AG08396 (cell line): ENCODE measurements around the gene NOP14.

Source experiments
- DNase-seq: peaks from one replicate; pipeline ENCODE4 v3.0.0; 2012; ENCODE audit warnings: low spot score, mixed read lengths

Gene NOP14

DNA sequence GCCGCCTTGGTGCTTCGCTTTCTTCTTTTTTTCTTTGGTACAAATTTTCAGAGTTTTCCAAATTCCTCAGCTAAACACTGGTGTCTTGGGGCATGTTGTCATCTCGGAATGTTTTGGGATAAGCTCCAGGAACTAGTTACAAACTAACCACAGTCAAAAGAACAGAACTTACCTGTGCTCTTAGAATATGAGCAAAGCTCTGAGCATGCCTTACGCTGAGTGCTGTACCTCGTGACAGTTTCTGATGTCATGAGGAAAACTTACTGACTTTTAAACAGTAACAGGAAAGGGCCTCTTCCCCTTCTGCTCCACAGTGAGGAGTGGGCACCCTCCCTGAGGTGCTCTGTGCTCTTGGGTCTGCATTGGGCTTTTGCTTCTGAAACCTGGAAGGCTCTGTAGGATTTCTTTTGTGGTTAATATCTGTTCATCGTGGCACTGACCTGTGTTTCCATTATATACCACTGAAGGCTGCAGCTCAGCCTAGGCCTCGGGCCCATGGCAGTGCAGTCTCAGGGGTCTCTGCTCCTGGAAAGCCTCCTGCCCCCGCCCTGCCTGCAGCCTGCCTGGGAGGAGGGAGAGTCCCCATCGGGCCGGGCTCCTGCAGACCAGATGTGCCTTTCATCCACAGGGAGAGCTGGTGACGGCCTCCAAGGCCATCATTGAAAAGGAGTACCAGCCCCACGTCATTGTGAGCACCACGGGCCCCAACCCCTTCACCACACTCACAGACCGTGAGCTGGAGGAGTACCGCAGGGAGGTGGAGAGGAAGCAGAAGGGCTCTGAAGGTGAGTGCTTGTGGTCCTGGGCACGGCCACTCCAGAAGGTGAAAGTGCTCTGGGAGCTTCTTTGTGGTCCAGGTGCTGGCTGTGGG lies 48.7 kb downstream of the NOP14 start:
- DNase-seq = no peak

DNA sequence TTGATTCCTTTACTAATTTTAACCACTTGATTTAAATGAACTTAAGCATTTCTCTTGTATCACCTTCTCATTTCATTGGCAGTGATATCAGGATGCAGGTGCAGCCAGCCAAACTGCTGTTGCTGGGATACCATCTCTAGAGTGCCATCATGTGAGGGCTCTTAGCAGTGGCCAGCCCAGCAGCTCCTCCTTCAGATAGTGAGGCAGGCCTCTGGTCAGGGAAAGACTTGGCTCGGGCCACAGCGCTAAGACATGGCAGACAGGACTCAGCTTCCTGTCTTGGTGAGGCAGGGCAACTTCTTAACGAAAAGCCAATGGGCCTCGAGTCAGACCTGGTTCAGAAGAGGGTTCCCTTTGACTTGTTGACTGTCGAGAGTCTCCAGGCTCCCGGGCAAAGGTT lies 50.0 kb downstream of the NOP14 start:
- DNase-seq = no peak

DNA sequence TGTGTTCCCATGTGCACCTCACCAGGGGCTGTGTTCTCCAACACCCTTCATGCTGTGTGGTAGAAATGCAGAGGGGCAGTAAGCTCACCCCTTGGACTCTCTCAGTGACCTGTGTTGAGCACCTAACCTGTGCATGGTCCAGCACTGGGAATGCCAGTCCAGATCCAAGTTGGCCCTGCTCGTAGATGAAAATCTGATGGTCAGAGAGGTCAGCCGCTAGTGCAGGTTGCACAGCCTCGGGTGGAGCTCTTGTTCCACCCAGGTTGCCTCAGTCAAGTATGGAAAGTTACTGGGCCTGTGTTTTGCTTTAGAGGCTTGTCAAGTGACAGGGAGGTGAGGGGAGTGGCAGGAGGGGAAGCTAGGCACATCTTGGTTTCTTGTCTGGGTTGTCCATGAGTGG lies 51.3 kb downstream of the NOP14 start:
- DNase-seq = no peak

DNA sequence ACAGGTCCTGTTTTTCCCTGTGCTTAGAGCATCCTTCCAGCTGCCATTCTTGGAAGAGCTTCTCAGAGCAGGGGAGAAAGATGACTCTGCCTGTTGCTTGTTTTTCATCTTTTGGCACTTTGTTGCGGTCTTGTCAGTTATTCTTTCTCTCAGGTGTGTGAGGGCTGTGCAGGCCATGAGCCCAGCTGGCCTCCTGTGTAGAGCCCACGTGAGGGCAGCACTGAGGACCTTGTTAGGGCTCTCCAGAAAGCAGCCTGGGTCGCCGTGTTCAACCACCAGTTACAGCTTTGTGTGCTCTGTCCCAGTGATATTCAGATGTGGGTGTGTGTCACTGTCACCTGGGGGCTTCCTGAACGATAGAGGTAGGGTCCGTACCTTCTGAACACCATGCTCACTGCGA lies 52.8 kb downstream of the NOP14 start:
- DNase-seq = no peak

DNA sequence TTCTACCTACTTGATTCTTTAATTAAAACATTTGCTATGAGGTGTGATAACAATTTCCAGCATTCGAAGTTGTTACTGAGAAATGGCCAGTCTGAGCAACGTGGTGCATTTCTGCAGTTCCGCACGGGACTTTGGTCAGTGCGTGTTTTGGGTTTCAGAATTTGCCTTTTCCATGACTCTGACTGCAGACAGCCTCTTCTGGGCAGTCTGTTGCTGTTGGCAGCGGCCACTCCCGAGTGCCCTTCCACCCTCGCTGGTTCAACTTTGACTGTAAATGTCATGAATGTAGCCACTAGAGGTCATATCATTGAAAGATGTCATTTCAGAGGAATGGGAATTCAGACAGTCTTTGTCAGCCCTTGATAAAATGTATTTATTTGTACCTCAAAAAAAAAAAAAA lies 53.6 kb downstream of the NOP14 start:
- no peak for DNase-seq

DNA sequence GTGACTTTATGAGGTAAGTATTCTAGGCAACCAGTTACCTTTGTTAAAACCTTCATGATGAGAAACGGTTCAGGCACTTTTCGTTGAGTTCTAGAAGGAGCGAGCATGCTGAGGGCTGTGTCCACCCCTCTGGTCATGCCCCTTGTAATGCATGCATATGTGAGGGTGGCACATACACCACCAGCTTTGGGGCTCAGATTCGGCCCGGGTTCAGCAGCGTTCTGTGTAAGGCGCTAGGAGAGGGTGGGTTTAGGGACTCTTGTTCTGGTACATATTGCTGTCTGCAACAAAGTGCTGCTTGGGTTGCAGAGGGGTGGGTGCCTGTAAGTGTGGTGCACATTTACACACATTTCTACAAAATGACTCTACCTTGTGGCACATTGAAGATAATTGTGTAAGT lies 54.5 kb downstream of the NOP14 start:
- DNase-seq = no peak

DNA sequence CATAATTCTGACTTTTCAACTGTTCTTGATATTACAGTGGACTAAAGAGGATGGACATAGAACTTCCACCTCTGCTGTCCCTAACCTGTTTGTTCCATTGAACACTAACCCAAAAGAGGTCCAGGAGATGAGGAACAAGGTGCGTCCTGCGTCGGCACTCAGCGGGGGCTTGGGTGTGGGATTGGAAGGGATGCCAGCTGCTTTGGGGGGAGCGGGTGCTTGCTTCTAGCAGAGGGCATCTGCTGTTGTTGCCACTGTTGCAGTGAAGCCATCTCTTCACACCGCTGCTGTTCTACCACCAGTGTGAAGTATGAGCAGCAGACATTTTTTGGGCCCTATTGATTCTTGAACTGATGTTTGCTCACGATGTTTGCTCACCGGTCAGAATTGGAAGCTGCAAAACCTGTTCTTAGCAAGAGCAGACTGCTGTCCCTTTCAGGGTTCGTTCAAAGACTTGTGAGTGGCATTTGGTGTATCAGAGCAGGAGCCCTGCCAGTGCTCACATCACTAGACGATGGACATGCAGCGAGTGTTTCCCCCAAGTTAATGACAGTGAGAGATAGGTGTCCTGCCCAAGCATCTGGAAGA lies 55.4 kb downstream of the NOP14 start:
- DNase-seq = no peak

DNA sequence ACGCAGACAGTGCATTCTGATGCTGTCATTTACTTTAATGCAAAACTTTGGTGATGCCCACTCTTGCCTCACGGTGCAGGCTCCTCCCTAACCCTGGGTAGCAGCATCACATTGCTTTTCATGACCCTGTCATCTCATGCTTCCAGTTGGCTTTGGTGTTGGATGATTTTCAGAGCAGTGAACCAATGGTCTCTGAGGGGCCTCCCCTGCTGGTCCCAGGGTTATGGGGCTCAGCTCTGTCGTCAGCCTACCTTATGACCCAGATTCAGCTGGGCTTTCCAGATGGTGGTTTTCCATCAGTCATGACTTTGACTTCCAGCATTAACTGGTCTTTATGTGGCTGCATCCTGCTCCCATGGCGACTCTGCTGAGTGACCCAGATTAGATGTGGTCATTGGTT lies 56.0 kb downstream of the NOP14 start:
- no peak for DNase-seq

DNA sequence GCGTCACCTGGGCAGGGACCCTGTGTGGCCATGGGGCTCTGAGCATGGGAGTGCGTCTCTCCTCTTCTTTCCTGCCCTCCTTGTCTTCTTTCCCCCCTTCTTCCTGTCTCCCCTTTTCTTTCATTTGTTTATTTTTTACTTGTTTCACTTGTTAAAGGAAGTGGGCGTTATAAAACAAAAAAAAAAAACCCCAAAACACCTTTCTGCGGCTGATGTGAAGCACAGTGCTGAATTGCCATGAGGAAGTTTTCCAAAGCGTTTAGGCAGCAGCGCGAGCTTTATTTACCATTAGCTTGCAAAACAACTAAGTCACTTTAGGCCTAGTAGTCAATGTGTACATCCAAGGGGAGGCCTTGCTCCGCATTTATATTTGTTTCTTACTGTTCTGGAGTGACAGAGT lies 57.0 kb downstream of the NOP14 start:
- no peak for DNase-seq

DNA sequence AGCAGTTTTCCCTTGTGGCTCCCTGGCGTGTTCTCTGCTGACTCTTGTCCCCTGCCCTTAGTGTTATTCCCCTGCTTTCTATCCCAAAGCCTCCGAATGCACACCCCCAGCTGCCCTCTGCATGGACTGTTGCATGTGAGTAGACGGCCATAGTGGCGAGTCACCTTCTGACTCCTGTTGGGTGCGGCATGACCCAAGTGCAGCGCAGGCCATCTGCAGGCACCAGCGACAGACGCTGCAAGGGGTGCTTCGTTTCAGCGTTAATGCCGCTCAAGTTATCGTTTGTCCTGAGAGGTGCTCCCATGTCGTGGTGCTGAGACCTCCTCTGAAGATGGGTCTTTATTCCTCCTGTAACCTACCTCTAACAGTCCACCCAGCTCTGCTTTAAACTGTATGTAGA lies 57.7 kb downstream of the NOP14 start:
- DNase-seq = no peak

DNA sequence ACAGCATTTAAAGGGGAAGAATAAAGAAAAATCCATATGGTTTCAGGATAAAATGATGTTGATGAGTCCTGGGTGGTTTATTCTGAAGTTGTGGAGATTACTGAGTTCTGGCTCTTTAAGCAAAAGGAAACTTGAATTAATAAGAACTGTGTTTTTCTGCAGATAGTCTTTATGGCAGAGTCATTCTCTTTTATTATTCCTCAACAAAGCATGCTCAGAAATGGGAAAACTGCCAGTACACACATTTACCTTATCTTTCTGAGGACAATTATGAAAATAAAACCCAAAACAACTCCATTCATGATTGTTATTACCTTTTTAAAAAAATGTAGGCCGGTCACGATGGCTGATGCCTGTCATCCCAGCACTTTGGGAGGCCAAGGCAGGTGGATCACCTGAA lies 61.1 kb downstream of the NOP14 start:
- no peak for DNase-seq

DNA sequence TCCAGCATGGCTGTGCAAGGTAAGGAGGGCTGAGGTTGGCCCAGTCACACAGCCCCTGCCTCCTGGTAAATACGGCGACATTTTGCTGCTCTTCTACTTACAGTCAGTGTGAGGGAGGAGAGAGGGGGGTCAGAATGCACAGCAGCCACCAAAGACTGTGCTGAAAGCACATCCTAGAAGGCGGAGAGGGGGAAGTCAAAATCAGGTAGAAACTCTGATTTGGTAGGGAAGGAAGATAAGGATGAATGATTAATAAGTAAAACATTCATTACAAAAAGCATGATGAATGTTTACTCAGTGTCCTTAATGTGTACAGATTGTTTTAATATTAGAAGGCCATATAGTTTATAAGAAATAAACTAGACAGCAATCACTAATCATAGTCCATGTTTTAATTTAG lies 62.0 kb downstream of the NOP14 start:
- DNase-seq = no peak

DNA sequence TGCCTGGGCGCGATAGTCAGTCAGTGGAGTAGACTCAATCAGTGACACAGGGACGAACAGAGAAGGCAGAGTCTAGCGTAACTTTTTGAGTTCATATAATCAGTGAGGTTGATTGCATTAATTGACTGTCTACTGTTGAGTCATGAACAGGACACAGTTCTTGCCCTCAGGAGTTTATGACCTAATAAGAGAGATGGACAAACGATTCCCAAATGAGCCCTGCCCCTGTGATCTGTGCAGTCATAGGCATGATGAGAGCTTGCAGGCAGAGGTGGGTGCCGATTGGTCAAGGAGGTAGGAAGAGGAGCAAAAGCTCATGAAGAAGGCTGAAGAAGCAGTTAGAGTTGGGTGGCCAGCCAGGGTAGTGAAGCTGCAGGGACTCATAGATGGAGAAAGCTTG lies 62.5 kb downstream of the NOP14 start:
- no peak for DNase-seq

DNA sequence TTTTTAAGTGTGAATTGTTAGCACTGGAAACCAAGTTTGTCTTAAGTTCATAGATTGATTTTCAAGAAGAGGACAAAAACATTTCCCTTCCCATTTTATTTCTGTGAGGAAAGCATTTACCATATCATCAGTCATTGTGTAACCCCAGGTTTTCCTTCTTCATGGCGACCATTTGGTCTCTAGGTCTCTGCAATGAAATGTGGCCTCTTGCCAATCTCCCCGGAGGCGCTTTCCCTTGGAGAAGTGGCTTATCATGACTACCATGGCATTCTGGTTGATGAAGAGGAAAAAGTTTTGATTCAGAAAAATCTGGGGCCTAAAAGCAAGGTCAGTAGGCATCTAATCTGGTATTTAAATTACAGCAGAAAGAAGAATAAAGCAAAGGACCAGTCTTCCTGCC lies 65.2 kb downstream of the NOP14 start:
- DNase-seq = no peak

DNA sequence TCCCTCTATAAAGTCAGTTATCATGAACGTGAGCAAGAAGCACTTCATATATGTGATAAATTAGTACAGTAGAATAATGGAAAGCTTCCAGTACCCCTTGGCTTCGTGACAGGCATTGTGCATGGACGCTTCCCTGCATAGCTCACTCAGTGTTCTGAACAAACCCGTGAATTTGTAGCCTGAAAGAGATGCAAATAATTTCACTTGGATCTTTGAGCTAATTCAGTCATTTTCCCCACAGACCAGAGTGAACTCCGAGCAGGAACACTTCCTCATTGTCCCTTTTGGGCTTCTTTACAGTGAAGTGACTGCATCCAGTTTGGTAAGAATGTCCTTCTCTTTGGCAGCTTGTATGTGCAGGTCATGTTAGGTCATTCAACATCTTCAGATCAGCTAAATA lies 69.4 kb downstream of the NOP14 start:
- DNase-seq = no peak

DNA sequence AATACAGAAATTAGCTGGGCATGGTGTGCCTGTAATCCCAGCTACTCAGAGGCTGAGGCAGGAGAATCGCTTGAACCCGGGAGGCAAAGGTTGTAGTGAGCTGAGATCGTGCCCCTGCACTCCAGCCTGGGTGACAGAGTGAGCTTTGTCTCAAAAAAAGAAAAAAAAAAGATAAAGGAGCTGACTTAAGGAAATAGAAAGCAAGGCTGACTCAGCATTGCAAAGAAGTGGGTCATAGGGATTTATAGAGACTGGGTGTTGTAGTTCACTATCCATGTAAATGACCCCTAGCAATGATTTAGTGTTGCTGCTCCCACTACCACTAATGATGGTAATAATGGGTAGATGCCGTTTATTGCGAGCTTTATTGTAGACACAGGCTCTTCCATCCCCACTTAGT lies 71.9 kb downstream of the NOP14 start:
- no peak for DNase-seq

DNA sequence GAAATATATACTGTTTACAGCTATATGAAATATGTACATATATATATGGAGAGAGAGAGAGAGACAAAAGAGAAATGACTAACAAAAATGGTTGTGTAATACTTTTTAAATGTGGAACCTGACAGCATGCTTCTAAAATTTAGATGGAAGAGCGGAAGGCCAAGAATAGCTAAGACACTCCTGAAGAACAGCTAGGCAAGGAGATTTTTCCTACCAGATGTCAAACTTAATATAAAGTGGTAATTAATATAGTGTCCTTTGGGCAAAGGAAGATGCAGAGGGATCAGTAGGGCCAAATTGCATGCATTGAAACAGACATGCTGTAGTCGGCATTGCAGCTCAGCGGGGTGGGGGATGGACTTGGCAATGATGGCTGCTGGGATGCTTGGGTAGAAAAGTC lies 74.3 kb downstream of the NOP14 start:
- DNase-seq = no peak
